ENCODE measurements around the gene GLRX5.

The GLRX5 gene

GRCh38 chr14:95518045-95518751, 16.7 kb upstream of the GLRX5 start:
- no peak for DNase-seq (ENCODE audit: low read depth)

DNA sequence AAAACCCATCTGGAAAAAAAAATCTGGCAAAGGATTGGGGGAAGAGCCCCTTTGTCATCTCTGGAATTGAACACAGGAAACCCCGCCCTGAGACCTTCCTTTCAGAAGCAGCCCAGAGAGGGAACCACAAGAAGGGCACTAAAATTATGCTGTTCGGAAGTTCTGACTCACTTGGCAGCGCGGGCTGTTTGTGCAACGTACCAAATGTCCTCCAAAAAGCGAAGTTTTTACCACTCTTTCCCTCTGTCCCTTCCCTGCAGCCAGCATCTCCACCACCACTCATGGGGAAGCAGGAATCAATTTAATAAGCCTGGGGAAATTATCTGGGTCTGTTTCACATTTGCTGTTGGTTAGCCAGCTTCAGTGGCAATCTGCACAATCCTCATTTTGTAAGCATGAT, 15.2 kb upstream of the GLRX5 start:
- DNase-seq (ENCODE audit: low read depth) = peak; percentile 68

GRCh38 chr14:95520346-95520745, 14.5 kb upstream of the GLRX5 start:
- DNase-seq (ENCODE audit: low read depth) = no peak

DNA sequence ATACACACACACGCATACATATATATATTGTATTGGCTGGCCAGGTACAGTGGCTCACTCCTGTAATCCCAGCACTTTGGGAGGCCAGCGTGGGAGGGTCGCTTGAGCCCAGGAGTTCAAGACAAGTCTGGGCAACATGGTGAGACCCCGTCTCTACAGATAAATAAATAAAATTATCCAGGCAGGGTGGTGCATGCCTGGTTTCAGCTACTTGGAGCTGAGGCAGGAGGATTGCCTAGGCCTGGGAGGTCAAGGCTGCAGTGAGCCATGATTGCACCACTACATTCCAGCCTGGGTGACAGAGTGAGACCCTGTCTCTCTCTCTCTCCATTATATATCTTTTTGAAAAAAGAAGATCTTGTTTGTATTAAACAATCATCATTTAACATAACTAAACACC, 13.8 kb upstream of the GLRX5 start:
- no peak for DNase-seq (ENCODE audit: low read depth)

- no peak for DNase-seq (ENCODE audit: low read depth)
These were observed 12.7 kb upstream of the GLRX5 start for GRCh38 chr14:95522116-95522515.

DNA sequence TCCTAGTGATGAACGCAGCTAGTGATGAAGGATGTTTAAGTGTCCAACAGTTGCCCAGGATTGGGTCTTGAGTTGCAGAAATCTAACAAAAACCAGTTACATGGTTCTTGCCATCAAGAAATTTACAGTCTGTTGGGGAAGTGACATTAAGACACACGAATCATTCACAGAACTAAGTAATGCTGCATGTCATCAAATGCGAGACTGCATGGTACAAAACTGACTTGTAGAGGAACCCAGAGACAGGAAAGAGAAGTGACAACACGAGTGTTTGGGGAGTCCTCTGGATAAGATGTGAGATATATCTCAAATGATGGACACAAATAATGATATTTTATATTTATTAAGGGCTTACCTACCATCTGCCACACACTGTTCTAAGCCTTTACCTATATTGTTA, 12.3 kb upstream of the GLRX5 start:
- DNase-seq (ENCODE audit: low read depth) = no peak

DNA sequence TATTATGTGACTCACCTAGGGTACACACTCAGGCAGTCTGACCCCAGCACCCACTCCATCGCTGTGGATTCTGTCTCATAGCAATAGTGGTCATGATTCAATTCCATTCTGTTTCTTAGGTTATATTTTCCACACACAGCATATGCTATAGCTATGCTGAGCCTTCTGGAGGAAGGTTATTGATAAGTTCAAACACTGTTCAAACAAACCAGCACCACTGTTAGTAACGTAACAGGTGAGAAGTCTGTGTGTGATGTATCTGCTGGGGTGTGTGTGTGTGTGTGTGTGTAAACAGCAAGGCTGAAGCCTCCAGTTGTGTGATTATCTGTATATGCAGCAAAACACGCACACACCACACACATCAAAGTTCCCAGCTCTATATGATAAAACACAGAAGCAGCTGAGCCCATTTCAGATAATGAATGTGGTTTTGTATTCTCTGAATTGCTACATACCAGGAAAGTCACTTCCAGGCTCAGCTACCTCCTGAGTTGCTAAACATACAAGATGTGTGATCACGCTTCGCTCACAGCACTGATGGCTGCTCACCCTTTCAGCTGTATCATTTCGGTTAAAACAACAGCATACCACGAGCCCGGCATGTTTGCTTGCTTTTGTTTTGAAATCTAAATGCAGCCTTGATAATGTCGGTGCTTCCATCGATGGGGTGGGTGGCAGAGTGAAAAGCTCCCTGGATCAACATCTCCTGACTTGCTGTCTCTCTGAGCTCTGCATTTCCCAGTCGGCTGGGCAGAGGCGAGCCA, 11.6 kb upstream of the GLRX5 start:
- DNase-seq (ENCODE audit: low read depth) = no peak

DNA sequence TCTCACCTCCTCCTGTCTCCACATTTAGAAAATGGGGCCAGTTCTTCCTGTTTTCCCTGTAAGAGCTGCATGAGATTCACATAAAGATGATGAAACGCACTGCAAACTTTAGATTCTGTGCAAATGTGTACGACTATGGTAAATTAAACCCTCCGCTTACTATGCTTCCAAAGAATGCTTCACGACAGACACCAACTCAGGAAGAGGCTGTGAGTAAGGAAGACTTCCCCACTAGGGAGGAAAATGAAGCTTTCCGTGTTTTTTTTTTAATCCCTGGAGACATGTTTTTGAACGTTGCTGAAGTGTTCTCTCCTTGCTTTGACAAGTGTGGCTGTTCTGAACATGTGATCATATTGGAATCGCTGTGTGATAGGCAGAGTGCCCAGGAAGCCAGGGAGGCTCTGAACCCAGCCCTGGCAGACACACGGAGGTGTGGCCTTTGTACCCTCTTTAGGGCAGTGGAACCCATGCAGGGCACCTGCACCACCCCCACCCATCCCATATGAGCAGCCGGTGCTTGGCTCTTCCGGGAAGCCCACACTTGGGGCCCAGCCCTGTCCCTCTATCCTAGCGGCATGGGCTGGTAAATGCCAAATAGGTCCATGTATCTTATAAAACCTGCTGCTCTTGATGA, 10.9 kb upstream of the GLRX5 start:
- DNase-seq (ENCODE audit: low read depth) = no peak

DNA sequence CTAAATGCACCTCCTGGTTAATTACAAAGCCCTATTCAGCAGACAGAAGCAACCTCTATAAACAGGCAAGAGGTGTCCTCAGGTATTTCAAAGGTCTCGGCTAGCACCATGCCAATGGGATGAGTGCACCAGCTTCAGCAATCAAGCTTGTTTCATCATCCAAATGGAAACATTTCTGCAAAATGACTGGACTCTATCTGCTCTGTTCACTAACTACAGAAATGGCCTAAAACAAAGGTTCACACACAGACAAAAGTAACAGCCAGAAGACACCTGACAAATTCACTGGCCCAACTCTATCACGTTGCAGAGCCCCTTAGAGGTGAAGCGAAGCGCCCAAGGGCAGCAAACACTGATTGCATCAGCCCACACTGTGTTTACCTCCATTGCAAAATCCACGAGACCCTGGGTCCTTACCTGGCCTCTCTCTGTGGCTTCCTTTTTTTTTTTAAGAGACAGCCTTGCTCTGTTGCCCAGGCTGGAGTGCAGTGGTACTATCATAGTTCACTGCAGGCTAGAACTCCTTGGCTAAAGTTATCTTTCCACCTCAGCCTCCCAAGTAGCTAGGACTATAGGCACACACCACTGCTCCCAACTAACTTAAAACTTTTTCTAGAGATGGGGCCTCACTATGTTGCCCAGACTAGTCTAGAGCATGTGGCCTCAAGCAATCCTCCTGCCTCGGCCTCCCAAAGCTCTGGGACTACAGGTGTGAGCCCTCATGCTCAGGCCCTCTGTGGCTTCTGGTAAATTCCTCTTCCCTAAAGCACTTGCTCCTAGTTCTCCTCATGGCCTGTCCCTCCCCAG, 9.9 kb upstream of the GLRX5 start:
- DNase-seq (ENCODE audit: low read depth) = no peak

- no peak for DNase-seq (ENCODE audit: low read depth)
These were observed 8.9 kb upstream of the GLRX5 start for GRCh38 chr14:95525999-95526398.

GRCh38 chr14:95526483-95527386, 8.1 kb upstream of the GLRX5 start:
- no peak for DNase-seq (ENCODE audit: low read depth)

DNA sequence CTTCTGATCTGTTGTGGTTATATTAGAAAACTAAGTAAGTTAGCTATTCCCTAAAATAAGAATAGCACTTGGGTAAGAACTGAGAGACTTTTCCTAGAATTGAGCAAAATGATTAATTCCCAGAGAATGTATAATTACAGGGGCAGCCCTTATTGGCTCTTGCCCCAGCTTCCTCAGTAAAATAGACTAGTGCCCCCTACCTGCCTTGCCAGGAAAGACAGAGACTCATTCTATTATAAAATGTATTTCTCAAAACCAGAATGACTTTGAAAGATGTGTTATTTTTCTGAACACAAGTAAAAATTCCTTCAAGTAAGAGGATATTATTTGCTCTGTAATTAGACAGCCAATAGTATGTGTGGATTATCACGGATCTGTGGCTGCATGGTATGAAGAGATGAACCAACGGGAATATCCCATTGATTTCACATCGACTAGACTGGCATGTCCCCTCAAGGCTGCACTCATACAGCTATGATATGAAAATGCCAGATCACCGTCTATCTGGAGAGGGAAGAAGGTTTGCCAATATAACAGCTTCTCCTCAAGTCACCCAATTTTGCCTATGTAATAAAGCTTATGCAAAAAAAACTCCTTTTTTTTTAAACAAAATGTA, 7.4 kb upstream of the GLRX5 start:
- no peak for DNase-seq (ENCODE audit: low read depth)

DNA sequence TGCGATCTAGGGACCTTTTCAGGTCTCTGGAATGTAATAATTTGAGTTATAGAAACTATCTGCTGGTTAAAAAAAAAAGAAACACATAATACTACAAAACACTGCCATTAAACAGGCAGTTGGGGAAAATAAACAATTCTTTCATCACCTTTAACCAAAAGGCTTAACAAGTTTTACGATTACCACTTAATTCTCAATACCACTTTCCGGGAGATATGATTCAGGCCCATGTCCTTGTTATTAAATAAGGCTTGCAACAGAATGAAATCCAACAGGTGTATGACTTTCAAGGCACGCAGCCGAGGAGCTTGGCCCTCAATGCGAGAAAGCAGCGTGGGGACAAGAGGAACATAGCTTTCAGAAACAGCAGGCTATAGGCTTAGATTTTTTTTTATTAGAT, 5.6 kb upstream of the GLRX5 start:
- DNase-seq (ENCODE audit: low read depth) = no peak

GRCh38 chr14:95530473-95531276, 4.2 kb upstream of the GLRX5 start:
- DNase-seq (ENCODE audit: low read depth) = no peak

- no peak for DNase-seq (ENCODE audit: low read depth)
These were observed 3.4 kb upstream of the GLRX5 start for GRCh38 chr14:95531473-95531872.

- DNase-seq (ENCODE audit: low read depth) = no peak
These were observed 2.9 kb upstream of the GLRX5 start for GRCh38 chr14:95531969-95532368.

DNA sequence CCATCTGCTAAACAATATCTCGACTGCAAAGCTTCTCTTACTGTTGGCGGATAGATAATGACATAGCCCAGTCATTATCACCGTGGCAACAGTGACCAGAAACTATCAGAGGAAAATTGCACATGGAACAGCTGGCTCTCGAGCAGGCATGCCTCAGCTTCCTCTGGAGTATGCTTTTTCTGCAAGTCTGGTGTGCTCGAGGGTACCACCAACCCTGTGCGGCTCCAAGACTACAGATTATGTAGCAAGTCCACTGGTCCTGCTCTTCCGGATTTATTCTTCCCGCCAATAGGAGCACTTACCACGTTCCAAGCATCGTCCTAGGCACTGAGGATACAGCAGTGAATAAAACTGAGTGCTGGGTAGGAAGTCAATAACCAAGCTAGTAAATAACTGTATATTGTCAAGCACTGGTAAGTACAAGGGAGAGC, 1.4 kb upstream of the GLRX5 start:
- no peak for DNase-seq (ENCODE audit: low read depth)

DNA sequence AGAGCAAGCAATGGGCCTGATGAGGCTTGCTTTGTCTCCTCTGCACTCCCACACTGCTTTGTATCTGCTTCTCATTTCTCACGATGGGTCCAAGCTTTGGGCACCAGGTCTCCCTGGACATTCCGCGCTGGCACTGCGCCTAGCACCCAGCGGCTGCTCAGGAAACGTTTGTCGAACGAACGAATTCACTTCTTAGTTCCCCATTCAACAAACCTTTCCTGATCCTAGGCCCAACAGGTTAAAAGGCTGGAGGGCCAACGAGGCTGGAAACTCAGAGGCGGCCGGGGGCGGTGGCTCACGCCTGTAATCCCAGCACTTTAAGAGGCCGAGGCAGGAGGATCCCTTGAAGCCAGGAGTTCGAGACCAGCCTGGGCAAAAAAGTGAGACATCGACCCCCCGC, 1.0 kb upstream of the GLRX5 start:
- DNase-seq (ENCODE audit: low read depth) = no peak

DNA sequence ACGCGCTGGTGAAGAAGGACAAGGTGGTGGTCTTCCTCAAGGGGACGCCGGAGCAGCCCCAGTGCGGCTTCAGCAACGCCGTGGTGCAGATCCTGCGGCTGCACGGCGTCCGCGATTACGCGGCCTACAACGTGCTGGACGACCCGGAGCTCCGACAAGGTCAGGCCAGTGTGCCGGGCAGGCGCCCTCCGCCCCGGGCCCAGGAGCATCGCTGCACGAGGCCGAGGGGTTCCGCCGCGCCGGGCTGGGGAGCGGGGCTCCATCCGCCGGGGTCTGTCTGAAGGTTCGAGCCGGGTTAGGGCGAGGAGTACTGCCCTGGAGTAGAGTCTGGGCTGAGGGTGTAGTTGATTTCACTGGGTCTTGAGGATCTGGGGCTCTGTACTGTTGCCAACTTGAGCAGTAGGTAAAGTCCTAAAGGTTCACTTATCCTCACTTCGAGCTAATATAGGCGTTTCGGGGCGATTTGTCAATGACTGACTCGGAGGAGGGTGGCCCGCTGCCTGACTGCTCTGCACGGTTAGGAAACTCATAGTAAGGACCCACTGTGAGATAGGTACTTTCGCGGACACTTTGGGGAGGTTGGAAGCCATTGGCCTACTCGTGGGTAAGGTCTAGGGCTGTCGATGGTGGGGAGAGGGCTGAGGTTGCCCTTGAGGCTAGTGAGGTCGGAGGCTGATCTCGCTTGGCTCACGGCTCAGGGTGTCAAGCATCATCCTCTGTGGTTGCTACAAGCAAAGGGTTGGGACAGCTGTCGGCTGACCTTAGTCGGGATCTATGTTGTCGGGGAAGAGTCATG, 574 bp downstream of the GLRX5 start:
- no peak for DNase-seq (ENCODE audit: low read depth)
